GM21576 (cell line): ENCODE measurements around the gene CEACAM20.
"Not testable (repeated sequence)": the region's sequence is repeated elsewhere in the genome, so short reads cannot be mapped to it uniquely, and the experiment has no call there.

ENCODE experiments used
- ATAC-seq: cut with Tn5 transposase; IDR thresholded peaks from one replicate; pipeline ENCODE4 v1.9.1; 2021; ENCODE audit warnings: mild to moderate bottlenecking, moderate library complexity; ENCODE audit not compliant: unreplicated experiment

CEACAM20 gene

DNA sequence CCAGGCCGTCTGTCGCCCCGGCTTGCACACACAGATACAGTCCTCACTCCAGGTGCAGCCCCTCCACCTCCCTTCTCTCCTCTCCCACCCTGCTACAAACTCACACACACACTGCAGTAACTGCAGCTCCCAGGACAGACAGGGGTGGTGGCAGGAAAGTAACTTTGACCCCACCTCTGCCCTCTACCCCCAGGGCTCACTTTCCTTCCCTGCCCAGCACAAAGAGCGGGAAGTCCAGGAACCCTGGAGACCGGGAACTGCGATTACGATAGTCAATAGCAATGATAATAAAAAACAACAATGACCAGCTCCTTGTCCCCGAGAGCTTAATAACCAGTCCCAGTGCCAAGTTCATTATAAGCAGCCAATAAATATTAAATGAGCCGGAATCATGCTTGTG is at the start of gene CEACAM20:
TSS of gene CEACAM20 (minus strand) at position 140 of the 400 bp plus-strand sequence. CDS start 166 bp downstream, outside the sequence.
- ATAC-seq = no peak

DNA sequence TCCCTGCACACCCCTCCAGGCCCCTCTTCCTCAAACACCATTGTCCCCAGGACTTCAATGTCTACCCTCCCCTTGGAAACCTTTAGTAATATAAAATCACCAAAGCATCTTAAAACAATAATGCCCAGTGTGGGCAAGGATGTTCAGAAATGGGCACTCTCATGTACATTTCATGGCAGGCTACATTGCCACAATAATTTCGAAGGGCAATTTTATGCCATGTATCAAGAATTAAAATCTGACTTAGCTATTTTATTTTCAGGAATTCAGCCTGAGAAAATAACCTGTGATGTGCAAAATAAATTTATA is 48.0 kb upstream of the CEACAM20 start:
- no peak for ATAC-seq

DNA sequence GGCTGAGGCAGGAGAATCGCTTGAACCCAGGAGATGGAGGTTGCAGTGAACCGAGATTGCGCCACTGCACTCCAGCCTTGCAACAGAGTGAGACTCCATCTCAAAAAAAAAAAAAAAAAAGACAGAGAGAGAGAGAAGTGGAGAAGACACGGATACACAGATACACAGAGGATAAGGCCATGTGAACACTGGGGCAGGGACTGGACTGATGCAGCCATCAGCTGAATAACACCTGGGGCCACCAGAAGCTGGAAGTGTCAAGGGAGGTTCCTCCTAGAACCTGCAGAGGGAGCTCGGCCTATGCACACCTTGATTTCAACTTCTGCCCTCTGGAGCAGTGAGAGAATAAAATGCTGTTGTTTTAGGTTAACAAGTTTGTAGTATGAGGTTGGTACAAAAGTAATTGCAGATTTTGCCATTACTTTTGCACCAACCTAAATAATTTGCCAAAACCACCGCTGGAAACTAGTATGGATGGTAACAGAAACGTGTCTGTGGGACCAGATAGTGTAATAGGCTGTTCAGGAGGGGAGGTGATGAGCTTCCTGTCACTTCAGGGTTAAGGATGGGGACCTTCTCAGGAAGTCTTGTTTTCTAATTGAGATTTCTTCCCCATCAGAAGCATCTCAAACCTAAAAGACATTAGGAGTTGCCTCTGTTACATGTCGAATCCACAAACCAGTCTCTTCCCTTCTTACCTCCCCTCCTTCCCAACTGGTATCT is 47.5 kb upstream of the CEACAM20 start:
- ATAC-seq = no peak

DNA sequence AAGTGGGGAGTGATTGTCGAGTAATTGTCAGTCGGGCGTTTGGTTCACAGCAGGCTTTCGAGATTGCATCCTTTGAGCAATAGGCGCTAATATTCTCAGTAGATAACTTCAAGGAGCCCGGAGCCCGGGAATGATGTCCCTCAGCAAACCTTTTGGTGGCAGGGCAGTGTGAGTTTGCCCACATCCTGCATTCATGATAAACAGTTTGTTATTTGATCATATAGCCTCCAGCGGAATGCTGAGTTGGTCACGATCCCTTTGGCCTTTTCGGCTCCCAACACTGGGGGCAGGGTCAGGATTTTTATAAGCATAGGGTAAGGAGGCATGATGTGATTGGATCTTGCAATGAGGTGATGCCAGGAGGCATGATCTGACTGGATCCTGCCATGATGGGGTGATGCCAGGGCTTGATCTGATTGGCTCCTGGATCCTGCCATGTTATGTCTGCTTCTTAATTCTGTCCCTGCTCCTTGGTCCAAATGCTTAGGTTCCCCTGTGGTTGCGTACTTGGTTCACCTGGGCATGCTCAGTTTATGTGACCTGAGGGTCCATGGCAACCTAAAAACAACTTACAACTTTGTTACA is 45.7 kb upstream of the CEACAM20 start:
- no peak for ATAC-seq

DNA sequence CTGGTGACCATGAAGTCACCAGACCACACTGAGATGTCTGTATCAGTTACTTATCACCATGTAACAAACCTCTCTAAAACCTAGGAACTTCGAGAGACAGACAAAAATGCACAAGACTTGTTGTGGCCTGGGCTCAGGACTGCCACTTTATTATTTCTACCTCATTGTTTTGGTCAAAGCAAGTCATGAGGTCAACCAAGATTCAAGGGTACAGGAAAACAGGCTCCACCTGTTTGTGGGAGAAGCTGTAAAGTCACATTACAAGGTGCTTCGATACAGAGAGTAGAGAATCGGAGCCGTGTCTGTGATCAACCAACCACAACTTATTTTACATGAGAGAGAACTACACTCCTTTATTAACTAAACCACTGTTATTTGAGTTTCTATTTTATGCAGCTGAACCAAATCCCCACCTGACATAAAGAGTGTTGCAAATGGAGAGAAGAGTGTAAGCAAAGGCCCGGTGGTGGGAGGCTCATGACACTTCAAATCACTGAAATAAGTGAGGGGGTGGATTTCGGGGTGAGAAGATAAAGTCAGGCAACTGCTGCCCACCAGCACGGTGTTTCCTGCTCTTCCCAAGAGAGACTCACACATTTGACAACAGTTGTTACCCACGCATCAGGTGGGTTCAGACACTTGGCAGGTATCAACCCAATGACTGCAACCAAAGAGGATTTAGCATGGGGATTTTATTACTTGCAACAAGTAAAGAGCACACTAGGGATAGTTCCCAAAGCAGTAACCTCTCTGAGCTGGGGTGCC is 44.9 kb upstream of the CEACAM20 start:
- no peak for ATAC-seq

DNA sequence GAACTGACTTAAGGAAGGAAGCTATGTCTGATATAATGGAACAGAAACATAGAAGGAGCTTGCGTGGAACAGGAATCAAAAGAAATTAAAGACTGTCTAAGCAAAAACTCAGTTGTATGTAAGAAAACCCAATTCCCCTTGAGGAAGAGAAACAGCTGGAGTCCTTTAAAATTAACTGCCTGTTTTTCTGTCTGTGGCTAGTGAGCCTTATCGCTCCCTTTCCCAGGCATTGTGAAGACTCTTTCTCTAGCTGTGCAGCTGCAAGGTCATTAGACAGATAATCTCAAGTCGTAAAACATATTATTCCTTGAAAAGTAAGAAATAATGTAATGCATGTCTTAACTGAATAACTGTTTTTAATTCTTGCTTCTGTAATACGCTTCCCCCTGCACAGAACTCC is 44.2 kb upstream of the CEACAM20 start:
- ATAC-seq = no peak

DNA sequence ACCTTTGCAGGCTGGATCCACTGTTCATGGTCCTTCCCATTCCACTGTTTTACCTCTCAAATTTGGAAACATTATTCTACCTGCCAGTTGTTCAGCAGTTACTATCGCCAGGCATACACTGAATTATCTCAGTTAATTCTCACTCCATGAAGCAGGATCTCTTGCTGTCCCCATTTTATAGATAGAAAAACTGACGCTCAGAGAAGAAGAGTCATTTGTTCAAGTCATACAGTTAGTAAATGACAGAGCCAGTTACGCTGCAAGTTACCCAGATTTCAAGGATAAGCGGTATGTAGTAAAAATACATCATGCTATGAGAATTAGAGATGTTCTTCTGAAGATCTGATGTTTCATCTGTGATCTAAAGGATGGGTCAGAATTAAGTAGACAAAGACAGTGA is 43.7 kb upstream of the CEACAM20 start:
- no peak for ATAC-seq

DNA sequence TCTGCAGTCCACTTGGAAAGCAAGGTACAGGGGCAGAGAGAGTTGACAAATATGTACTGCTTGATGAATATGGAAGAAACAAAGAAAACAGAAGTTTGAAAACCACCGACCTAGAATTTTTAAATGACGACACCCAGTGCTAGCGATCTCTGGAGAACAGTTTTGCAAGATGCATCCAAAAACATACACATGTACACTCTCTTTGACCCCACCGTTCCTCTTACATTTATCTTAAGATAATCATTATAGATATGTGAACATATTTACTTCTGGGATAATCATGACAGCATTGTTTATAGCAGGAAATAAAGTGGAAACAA is 43.1 kb upstream of the CEACAM20 start:
- ATAC-seq = no peak

DNA sequence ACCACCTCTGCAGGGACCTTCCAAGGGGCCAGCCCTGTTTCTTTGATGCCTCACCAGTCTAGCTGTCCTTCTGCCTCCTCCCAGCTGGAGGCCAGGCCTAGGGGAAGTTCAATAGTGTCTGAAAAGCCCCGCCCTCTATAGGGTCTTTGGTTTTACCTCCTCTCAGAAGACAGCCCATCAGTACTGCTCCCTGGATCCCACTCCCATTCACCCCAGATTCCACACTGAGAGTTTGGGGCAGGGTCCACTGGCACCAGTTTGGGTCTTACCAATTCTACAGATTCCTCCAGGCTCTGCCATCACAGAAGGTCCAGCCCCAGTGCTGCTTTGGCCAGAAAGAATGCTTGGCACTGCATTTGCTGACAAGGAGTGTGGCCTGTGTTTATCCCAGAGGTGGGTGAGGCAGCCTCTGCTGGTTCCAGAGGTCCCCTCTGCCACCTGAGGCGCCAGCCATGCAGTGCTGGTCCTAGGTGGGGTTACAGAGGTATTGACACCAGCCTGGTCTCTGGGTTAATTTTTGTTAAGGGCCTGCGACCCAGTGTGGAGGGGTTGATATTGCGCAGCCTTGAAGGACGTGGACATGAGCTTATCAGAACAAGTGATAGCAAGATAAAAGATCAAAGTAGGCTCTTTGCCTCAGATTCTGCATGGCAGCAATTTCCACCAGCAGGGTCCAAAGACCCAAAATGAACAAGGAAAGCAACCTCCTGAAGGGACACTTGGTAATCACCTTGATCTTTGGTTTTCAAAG is 42.5 kb upstream of the CEACAM20 start:
- ATAC-seq = no peak

DNA sequence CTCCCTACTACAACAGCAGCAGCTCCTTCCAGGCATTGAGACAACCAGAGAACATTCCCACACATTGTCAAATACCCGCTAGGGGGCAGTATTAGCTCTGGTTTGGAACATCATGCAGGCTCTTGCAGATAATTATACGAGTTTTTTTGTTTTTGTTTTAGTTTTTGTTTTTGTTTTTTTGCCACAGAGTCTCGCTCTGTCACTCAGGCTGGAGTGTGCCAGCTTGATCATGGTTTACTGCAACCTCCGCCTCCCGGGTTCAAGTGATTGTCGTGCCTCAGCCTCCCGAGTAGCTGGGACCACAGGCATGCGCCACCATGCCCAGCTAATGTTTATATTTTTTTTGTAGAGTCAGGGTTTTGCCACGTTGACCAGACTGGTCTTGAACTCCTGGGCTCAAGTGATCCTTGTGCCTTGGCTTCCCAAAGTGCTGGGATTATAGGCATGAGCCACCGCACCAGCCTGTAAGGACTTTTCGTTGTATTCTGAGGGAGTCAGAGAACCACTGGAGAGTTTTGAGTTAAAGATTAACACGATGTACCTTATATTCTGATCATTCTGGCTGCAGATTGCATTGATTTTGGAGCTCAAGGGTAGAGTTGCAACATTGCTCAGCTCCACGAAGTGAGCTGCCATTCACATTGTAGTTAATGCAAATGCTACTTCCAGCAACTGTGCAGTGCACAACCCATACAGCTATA is 41.7 kb upstream of the CEACAM20 start:
- ATAC-seq = no peak

DNA sequence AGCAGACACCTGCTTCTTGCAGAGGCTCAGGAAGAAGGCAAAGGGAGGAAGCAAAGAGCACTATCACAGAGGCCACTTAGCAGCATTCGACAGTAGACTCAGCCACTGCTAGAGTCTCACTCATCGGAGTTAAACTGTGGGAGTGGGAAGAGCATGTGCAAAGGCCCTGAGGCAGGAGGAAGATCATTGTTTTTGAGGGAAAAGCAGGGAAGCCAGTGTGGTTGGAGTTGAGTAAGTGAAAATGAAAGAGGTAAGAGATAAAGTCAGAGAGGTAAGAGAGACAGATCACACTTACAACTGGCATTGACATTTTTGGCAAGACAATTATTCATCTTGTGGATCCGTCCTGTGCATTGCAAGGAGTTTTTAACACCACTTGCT is 41.1 kb upstream of the CEACAM20 start:
- ATAC-seq = no peak

DNA sequence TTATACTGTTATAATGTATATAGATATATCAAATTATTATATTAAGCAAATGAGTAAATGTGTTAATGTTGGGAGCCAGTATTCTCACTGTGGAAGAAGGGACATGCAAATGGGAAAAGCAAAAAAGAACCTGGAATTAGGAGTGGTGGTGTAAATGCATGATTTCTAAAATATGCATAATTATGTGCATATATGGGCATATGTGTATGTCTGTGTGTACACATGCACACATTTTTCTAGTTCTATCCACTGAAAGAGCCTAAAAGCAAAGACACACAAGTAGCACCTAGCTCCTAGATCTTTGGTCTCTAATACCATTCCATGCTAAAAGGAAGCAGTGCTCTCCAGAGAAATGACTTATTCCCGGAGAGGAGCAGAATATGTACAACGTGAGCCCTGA is 38.3 kb upstream of the CEACAM20 start:
- no peak for ATAC-seq

DNA sequence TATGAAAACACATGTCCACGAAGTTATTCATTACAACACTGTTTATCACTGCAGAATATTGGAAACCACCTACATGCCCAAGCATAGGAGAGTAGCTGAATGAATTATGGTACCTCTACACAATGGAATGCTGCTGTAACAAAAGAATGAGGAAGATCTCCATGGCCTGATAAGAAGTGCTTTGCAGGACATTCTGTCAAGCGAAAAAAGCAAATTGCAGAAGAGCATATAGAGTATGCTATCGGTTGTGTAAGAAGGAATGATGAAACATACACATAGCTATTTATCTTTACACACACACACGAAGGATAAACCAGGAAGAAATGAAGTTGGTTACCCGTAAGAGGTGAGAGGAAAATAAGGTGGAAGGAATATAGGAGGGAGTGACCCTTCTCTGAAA is 37.5 kb upstream of the CEACAM20 start:
- ATAC-seq = no peak

DNA sequence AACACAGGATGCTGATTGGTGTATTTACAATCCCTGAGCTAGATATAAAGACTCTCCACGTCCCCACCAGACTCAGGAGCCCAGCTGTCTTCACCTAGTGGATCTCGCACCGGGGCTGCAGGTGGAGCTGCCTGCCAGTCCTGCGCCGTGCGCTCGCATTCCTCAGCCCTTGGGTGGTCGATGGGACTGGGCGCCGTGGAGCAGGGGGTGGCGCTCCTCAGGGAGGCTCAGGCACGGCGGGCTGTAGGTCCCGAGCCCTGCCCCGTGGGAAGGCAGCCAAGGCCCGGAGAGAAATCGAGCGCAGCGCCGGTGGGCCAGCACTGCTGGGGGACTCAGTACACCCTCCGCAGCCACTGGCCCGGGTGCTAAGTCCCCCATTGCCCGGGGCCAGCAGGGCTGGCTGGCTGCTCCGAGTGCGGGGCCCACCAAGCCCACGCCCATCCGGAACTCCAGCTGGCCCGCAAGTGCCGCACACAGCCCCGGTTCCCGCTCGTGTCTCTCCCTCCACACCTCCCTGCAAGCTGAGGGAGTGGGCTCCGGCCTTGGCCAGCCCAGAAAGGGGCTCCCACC is 33.7 kb upstream of the CEACAM20 start:
- not testable (repeated sequence) for ATAC-seq

DNA sequence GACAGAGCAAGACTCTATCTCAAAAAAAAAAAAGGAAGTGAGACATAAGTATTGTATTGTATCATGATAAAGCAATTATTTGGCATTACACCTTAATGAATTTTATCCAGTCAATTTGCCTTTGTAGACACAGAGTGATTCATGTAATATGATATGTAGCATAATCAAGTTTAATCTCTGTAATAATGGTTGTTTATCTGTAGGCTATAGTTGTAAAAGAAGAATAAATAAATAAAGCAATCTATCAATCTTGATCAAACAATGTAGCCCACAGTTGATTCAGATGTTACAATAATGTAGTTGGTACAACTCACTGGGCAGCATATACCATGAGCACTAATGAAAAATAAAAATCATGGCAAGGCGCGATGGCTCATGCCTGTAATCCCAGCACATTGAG is 28.5 kb upstream of the CEACAM20 start:
- no peak for ATAC-seq

DNA sequence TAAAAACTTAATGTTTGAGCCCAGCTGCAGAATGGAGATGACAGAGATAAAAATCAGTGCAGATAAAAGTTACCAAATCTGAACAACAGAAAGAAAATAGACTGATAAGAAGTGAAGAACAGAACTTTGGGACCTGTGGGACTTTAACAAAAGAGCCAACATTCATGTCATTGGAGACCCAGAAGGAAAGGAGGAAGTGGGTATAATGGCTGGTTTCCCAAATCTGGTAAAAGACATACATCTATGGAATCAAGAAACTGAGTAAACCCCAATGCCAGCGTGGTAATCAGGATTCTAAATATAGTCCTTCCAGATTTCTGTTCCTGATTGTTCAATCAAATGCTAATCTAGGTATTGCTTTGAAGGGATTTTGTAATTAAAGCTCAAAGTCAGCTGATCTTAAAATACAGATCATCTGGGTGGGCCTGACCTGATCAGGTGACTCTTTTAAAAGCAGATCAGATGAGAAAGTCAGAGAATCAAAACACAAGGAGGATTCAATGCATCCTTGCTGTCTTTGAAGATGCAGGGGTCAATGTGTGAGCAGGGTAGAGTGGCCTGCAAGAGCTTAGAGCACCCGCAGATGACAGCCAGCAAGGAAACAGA is 25.3 kb upstream of the CEACAM20 start:
- no peak for ATAC-seq

DNA sequence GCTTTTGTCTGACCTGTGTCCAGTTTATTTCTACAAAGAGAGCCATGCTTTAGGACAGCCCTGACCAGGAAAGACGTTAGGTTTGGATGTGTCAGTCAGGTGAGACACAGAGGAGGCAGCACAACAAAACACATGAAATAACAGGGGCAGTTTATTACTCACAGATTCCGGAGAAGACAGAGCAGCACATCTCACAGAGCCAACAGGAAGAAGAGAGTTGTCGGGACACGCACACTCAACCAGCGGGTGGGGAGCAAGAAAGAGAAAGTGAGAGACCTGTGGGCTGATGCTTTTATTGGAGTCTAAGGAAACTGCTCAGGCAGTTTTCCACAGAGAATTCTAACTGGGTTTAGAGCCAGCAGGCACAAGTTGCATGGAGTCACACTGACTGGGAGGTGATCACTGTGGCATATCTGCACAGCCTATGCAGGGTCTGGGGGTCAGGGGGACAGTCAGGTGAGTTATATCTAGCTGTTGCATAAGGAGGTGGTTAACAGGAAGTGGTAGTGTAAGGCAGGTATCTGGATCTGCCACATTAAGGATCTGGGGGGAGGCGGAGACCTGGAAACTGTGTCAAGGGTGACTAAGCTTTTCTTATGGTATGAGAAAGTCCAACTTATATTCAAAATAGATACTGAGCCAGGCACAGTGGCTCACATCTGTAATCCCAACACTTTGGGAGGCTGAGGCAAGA is 24.1 kb upstream of the CEACAM20 start:
- ATAC-seq = no peak

DNA sequence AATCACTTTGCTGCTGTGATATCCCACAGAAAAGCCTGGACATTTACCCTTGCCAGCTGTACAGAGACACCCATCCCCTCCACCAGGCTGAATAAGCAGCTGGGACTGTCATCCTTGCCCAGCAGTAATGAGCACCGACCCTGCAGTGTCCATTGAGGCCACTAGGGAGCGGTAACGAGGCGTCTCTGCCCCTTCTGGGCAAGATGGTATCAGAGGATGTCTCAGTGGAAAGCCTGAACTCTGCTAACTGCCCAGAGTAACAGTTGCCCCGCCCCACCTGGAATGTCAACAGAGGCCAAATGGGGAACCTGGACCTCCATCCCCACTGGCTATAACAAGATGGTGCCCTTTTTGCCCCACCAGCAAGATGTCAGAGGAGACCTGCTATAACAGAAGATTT is 22.8 kb upstream of the CEACAM20 start:
- no peak for ATAC-seq

DNA sequence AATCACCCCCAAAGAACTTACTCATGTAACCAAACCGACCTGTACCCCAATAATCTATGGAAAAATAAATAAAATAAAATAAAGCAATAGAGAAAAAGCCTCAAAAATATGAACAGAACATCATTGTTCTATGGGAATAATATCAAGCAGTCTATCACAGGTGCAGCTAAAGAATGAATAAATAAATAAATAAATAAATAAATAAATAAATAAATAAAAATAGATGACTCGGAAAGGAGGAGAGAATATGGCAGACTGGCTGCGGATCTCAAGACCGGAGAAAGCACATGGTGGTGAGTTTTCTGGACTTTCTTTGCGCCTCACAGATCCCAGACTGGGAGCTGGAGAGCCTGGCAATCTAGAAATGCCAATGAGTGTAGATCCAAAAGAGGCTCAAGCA is 22.4 kb upstream of the CEACAM20 start:
- ATAC-seq = no peak

DNA sequence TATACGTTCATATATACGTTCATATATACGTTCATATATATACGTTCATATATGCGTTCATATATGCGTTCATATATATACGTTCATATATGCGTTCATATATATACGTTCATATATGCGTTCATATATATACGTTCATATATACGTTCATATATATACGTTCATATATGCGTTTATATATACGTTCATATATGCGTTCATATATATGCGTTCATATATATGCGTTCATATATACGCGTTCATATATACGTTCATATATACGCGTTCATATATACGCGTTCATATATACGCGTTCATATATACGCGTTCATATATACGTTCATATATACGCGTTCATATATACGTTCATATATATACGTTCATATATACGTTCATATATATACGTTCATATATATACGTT is 21.5 kb upstream of the CEACAM20 start:
- not testable (repeated sequence) for ATAC-seq
